ENCODE data around the gene STRIP1.

DNA sequence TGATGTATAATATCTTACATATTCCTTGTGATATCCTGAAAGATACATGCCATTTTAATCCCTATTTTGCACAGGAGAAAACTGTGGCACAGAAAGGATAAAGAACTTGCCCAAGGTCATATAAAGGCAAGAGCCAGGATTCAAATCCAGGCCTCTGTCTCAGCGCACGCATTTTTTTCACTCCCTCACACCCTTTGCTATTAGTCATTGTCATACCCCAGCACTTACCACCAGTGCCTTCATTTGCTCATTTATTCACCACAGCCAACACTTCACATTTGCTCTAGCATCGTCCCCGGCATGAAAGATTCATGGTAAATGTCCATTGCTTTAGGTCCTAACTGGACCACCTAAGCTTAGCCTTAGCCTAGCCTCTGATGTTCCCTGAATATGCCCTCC is 21.9 kb downstream of the STRIP1 start:
- TF ChIP-seq, protein P1, sequence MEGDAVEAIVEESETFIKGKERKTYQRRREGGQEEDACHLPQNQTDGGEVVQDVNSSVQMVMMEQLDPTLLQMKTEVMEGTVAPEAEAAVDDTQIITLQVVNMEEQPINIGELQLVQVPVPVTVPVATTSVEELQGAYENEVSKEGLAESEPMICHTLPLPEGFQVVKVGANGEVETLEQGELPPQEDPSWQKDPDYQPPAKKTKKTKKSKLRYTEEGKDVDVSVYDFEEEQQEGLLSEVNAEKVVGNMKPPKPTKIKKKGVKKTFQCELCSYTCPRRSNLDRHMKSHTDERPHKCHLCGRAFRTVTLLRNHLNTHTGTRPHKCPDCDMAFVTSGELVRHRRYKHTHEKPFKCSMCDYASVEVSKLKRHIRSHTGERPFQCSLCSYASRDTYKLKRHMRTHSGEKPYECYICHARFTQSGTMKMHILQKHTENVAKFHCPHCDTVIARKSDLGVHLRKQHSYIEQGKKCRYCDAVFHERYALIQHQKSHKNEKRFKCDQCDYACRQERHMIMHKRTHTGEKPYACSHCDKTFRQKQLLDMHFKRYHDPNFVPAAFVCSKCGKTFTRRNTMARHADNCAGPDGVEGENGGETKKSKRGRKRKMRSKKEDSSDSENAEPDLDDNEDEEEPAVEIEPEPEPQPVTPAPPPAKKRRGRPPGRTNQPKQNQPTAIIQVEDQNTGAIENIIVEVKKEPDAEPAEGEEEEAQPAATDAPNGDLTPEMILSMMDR (conservative IDR thresholded peaks at IDR 0.05 in 1 of 2, IDR thresholded peaks at IDR 0.05 in 1 of 2; ENCODE audit: low read depth in 1 of 2, low read length in 2 of 2), result no peak
- no peak for TF ChIP-seq EZH2 (IDR thresholded peaks at IDR 0.05; ENCODE audit: low read length, missing control alignments)

Measured in fibroblast of lung (primary cell).